Loucy (cell line): Measurements from ENCODE around the gene AQP3.

ENCODE experiments used
- CTCF ChIP-seq: fragments of 200-600 bp; sonication (generic); conservative IDR thresholded peaks from 2 replicates; pipeline ENCODE4 v1.5.1; 2014; ENCODE audit warnings: mild to moderate bottlenecking, antibody characterized with exemption, low read length
- EZH2phosphoT487 ChIP-seq: fragments of 200-600 bp; IDR thresholded peaks from 2 replicates; pipeline ENCODE4 v1.6.1; 2018; ENCODE audit warnings: antibody characterized with exemption, mild to moderate bottlenecking, moderate library complexity, borderline replicate concordance

- no peak for TF ChIP-seq CTCF
- no peak for TF ChIP-seq EZH2phosphoT487
Observed at GRCh38 chr9:33480976-33481375, 33.6 kb upstream of the AQP3 start.
